ENCODE results near the gene TMEM38A.

Gene TMEM38A, protein sequence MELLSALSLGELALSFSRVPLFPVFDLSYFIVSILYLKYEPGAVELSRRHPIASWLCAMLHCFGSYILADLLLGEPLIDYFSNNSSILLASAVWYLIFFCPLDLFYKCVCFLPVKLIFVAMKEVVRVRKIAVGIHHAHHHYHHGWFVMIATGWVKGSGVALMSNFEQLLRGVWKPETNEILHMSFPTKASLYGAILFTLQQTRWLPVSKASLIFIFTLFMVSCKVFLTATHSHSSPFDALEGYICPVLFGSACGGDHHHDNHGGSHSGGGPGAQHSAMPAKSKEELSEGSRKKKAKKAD

DNA sequence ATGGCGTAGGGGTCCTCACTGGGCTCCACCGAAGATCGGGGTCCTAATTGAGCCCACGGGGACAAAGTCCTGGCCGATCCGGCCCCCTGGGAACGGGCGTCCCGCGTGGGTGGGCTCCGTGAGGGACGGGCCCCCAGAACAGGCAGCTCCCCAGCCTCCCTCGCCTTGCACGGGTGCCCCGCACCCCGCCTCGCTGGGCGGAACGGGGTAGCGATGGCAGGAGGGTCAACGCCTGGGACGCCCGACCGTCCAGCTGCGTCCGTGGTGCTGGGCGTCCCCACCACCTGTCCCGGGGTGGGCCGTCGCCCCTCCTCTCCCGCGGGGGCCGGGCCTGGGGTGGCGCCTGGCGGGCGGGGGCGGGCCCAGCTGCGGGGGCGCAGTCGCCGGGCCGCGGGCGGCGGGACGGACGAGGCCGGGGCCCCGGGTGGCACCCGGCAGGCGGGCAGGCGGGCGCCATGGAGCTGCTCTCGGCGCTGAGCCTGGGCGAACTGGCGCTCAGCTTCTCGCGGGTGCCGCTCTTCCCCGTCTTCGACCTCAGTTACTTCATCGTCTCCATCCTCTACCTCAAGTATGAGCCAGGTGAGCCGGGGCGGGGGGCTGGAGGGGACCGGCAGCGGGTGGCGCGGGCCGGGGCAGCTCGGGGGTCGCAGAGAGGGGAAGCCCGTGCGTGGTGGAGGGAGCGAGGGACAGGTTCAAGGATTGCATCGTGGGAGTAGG is at the start of gene TMEM38A:
Gene TMEM38A, plus strand, starts transcription at position 377 of the 717 bp plus-strand sequence. Its CDS starts 79 bp downstream, at position 456.
- peak; percentile 29 for DNase-seq

DNA sequence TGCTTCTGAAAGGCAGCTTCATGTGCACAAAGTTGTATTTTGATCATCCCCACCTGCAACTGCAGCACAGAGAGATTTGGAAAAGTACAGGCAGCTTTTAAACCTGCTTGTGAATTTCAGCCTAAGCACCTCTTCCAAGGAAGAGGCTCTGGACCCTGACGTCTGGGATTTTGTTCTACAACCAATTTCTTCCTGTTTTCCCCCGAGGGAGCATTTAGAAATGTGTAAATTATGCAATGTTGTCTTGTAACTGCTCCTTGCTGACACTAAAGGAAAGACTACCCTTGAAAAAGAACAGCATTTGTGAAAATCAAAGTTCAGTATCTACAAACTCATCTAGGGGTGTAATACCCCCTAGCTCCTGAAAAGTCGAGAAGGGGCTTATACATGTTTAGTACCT is 48.3 kb upstream of the TMEM38A start:
- peak; percentile 33 for DNase-seq

- no peak for DNase-seq
Observed at GRCh38 chr19:16613841-16614240, 47.1 kb upstream of the TMEM38A start.

GRCh38 chr19:16614941-16615340 is 46.0 kb upstream of the TMEM38A start:
- no peak for DNase-seq

DNA sequence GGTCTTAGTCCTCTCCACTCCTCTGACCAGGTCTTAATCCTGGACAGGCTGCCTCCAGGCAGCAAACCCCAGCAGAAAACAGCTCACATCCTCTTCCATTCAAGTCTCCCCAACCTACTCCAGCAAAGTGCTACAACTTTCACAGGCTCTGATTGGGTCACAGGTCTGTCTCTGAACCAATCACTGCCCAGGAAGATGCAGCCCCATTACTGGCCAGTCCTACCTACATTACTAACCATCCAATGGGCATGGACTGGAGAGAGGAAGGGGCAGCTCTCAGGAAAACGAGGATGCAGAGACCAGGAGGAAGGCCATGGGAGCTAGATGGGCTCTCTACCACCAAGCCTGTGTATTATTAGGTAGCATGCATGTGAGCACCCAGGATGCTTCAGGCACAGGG is 45.1 kb upstream of the TMEM38A start:
- no peak for DNase-seq

GRCh38 chr19:16618248-16618647 is 42.7 kb upstream of the TMEM38A start:
- no peak for DNase-seq

GRCh38 chr19:16619457-16619856 is 41.5 kb upstream of the TMEM38A start:
- DNase-seq: no peak

GRCh38 chr19:16620018-16620417 is 40.9 kb upstream of the TMEM38A start:
- no peak for DNase-seq

GRCh38 chr19:16620584-16620983 is 40.4 kb upstream of the TMEM38A start:
- DNase-seq: no peak

DNA sequence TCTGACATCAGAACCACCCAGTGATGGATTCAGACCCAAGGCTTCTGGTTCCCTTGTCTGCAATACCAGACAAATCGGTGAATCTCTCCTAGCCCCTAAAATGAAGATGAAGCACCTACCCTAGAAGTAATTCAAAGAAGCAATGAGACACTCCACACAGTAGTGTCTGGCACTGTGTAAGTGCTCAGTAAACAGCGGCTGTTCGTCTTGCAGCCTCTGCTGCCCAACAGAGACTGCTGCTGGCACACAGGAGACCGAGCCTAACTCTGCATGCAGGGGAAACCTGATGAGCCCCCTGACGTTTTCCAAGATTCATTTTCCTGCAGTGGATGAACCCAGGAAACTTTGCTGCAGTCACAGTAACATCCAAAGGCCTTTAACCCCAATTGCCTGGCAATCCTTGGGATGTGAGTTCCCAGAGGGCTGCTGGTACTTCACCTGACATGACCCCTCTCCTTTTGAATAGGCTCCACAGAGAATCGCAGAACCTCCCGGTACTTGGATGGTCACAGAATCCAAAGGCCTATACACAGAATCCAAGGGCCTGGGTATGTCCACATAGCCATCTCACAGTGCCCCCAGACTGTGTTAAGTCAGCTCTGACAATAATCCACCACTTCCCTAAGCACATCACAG is 39.7 kb upstream of the TMEM38A start:
- DNase-seq: no peak

DNA sequence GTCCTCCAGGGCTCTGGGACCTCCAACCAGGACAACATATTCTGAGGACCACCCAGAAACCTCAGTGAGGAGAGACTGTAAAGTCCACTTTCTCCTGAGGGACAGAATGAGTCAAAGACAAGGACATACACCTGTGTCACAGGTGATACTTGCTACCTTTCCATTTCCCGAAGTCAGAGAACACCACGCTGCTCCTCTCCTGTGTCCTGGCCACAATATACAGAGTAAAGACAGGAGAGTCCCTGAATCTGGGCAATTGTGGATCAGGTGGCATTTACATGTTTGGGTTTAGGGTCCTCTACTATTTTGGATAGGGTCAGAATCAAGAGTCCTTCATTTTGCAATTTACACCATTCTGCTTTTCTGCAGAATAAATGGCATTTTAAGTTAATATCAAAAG is 37.9 kb upstream of the TMEM38A start:
- no peak for DNase-seq

- no peak for DNase-seq
Observed at GRCh38 chr19:16623576-16623975, 37.4 kb upstream of the TMEM38A start.

GRCh38 chr19:16624236-16624635 is 36.7 kb upstream of the TMEM38A start:
- no peak for DNase-seq

- no peak for DNase-seq
Observed at GRCh38 chr19:16625163-16625958, 35.6 kb upstream of the TMEM38A start.

- DNase-seq: no peak
Observed at GRCh38 chr19:16626796-16627192, 34.1 kb upstream of the TMEM38A start.

GRCh38 chr19:16627193-16627927 is 33.6 kb upstream of the TMEM38A start:
- DNase-seq: no peak

DNA sequence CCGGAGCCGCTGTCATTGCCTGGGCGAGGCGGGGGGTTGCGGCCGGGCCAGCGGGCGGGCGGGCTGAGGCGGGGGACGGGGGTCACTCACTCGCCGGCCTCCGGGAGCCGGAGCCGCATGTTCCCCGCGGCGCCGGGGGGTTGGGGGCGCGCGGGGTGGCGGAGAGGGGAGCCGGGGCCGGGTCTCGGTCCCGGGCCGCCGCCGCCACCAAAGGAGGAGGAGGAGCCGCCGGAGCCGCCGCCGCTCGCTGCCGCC is 33.1 kb upstream of the TMEM38A start:
- no peak for DNase-seq

DNA sequence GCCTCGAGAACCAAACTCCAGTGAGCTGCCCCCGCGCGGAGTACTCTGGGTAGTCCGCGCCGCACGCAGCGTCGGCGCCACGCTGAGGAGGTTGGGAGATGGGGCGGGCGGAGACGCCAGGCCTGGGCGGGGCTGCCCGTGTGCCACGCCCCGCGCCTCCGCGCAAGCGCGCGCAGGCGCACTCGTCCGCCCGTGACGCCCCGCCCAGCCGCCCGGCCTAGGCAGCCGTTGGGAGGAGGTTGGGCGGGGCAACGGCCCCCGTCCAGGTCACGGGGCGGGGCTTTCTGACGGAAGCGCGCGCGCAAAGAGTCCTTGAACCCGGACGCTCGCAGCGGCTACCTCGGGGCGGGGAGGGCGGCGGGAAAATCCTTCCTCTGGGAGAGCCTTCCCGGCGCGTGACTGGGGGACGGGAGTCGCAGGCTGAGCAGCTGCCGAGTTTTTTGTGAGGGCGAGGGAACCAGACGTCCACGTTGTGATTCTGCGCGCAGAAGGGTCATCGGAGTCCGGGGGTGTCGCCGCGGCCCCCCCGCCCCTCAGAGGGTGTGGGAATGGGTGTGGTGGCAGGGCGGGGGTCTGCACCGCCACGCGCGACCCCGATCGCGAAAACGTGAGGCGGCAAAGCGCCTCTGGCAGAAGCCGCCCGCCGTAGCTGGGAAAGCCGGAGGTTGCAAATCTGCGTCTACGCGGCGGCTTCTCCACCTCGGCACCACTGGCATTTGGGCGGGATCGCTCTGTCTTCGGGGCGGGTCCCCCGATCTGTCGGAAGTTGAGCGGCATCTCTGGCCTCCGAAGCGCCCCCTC is 32.6 kb upstream of the TMEM38A start, which contains the start of gene MED26:
Gene MED26, minus strand, starts transcription at position 22 of the 801 bp plus-strand sequence. CDS start 261 bp downstream, outside the sequence.
- peak; percentile 99 for DNase-seq

- DNase-seq: no peak
Observed at GRCh38 chr19:16628984-16629691, 31.8 kb upstream of the TMEM38A start.

DNA sequence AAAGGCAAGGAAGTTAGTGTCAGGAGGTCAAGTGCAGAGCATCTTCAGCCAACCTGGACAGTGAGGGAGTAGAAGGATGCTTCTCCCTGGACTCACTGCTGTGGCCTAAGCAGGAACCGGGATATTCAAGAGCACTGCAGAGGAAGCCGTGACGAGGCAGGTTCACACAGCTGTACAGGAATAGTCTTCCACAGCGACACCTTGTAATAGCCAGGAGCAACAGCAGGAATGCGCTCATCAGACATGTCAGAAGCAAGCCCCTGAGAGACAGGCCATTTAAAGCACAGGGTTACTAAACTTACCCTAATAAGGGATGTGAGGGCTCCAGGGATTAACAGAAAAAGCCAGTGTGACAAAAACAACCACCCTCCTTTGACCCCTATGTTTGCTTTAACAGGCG is 29.5 kb upstream of the TMEM38A start:
- DNase-seq: no peak

DNA sequence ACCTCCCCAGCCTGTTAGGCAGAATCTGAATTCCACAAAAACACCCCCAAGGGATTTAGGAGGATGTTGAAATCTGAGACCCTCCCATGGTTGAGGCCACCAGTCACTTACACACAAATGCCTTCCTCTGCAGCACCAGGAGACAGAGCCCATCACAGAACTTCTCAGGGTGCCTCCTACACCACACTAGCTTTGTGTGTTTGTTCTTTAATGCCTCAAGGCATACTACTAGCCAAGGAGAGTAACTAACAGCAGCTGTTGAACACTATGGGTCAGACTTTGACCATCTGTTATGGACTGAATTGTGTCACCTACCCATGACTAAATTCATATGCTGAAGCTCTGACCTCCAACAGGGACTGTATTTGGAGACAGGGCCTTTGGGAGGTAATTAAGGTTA is 23.4 kb upstream of the TMEM38A start:
- no peak for DNase-seq
